Measurements from ENCODE around the gene GTSE1. TPM values are rescaled to one million over a fixed set of nuclear protein-coding genes. Genes with fewer than 3 reads are reported as not detected.

Gene GTSE1
- total RNA-seq, 1 donor from 2014 or later, result 16.7 TPM

GRCh38 chr22:46318576-46318975 is 21.9 kb downstream of the GTSE1 start:
- no peak for TF ChIP-seq CTCF (IDR thresholded peaks at IDR 0.05; ENCODE audit: unreplicated experiment)
- DNase-seq (ENCODE audit: low spot score in 2 of 2, unreplicated experiment in 2 of 2), result no peak
- Mint-ChIP-seq H3K27me3 (ENCODE audit: low read depth) (no peaks in the 10 kb centered on the region), H3K36me3 (peaks cover 21% of the 10 kb centered on the region), H3K4me3 (no peak overlapping the region), H3K9me3 (no peaks in the 10 kb centered on the region), H3K27ac (no peak overlapping the region), H3K4me1 (no peaks in the 10 kb centered on the region)

- H3K36me3 Mint-ChIP-seq, result peaks cover 21% of the 10 kb centered on the region
- no peaks in the 10 kb centered on the region for H3K27me3 Mint-ChIP-seq (ENCODE audit: low read depth)
- no peak overlapping the region for H3K4me3 Mint-ChIP-seq
- no peaks in the 10 kb centered on the region for H3K4me1 Mint-ChIP-seq
- H3K27ac Mint-ChIP-seq, result no peak overlapping the region
- TF ChIP-seq CTCF (IDR thresholded peaks at IDR 0.05; ENCODE audit: unreplicated experiment), result no peak
- DNase-seq (ENCODE audit: low spot score in 2 of 2, unreplicated experiment in 2 of 2), result no peak
- H3K9me3 Mint-ChIP-seq, result no peaks in the 10 kb centered on the region
Measured at GRCh38 chr22:46319319-46319718, 22.6 kb downstream of the GTSE1 start.

GRCh38 chr22:46320166-46320710 is 23.6 kb downstream of the GTSE1 start:
- H3K27me3 Mint-ChIP-seq (ENCODE audit: low read depth), result no peaks in the 10 kb centered on the region
- no peak overlapping the region for H3K27ac Mint-ChIP-seq
- H3K36me3 Mint-ChIP-seq, result peaks cover 21% of the 10 kb centered on the region

DNA sequence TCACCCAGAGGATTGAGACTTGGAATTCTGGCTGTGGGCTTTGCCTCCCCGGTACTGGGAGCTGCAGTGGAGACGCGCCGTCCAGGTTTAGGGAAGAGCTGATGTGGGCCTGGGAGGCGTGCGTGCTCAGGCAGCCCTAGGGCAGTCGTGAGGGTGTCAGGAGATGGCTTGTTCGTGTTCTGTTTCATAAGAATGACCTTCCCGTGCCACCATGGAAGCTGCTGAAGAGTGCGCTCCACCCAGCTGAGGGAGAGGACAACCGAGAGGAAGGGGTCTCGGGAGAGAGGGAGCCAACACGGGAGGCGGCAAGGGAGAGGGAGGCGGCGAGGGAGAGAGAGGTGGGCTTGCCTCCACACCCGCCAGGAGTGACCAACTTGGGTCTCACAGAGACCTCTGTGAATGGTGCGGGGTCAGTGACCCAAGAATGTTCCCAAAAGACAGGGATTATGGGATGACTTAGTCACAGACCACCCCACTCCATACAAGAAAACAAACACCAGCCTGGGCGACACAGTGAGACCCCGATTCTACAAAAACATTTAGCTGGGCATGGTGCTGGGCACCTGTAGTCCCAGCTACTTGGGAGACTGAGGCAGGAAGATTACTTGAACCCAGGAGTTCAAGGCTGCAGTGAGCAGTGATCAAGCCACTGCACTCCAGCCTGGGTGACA is 24.2 kb downstream of the GTSE1 start:
- Mint-ChIP-seq H3K36me3 (peaks cover 21% of the 10 kb centered on the region), H3K27ac (no peak overlapping the region), H3K4me3 (no peak overlapping the region), H3K27me3 (ENCODE audit: low read depth) (no peaks in the 10 kb centered on the region), H3K9me3 (no peaks in the 10 kb centered on the region), H3K4me1 (no peaks in the 10 kb centered on the region)
- TF ChIP-seq CTCF (IDR thresholded peaks at IDR 0.05; ENCODE audit: unreplicated experiment), result no peak
- no peak for DNase-seq (ENCODE audit: low spot score in 2 of 2, unreplicated experiment in 2 of 2)

More at GRCh38 chr22:46320166-46320710, 23.6 kb downstream of the GTSE1 start:
- Mint-ChIP-seq H3K9me3 (no peaks in the 10 kb centered on the region), H3K4me1 (no peaks in the 10 kb centered on the region), H3K4me3 (no peak overlapping the region)
- TF ChIP-seq CTCF (IDR thresholded peaks at IDR 0.05; ENCODE audit: unreplicated experiment), result no peak
- no peak for DNase-seq (ENCODE audit: low spot score in 2 of 2, unreplicated experiment in 2 of 2)

- Mint-ChIP-seq H3K36me3 (peaks cover 22% of the 10 kb centered on the region), H3K9me3 (no peaks in the 10 kb centered on the region), H3K4me3 (no peak overlapping the region), H3K4me1 (no peaks in the 10 kb centered on the region), H3K27ac (no peak overlapping the region), H3K27me3 (ENCODE audit: low read depth) (no peaks in the 10 kb centered on the region)
- no peak for DNase-seq (ENCODE audit: low spot score in 2 of 2, unreplicated experiment in 2 of 2)
- TF ChIP-seq CTCF (IDR thresholded peaks at IDR 0.05; ENCODE audit: unreplicated experiment), result no peak
Measured at GRCh38 chr22:46322711-46323110, 26.0 kb downstream of the GTSE1 start.

All from mesothelial cell of epicardium (in vitro differentiated cells).